ENCODE results near the gene ACADS.

Gene ACADS

DNA sequence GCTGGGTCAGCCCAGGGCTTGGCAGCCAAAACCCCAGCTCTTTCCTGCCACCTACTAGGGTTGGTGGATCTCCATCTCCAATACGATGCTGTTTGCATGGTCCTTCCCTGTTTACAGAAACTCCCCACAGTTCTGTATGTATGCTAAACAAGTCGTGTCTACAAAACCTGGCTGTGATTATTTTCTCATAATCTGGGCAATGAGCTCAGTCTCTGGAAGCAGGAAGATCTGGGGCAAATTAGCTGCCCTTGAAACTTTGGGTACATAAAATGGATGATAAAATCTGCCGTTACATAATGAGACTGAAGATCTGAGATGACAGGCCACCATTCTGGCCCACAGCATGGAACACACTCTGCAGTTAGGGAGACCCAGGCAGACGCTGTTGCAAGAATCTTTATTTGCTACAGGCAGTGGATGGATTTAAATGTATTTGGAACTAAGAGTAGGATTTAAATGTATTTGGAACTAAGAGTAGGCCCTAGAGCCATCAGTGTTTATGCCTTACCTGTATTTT is 31.7 kb downstream of the ACADS start:
- no peaks in the 10 kb centered on the region for H3K27me3 ChIP-seq (ENCODE audit: insufficient read depth, low read length, poor library complexity)
- no peak overlapping the region for H2BK120ac ChIP-seq (ENCODE audit: low read depth, low read length)
- H3K9ac ChIP-seq (ENCODE audit: low read length) = no peak overlapping the region
- H3K4me3 ChIP-seq (ENCODE audit: low read length) = no peak overlapping the region
- no peaks in the 10 kb centered on the region for H3K79me2 ChIP-seq (ENCODE audit: control insufficient read depth, insufficient read depth, low read length)
- no peak for DNase-seq
- no peak overlapping the region for H4K8ac ChIP-seq (ENCODE audit: low read depth, low read length)
- no peak overlapping the region for H3K27ac ChIP-seq (ENCODE audit: low read depth, low read length)
- H4K5ac ChIP-seq (ENCODE audit: low read length) = no peak overlapping the region
- H3K56ac ChIP-seq (ENCODE audit: low read length) = no peak overlapping the region
- H3K18ac ChIP-seq (ENCODE audit: low read length) = no peak overlapping the region
- no peaks in the 10 kb centered on the region for H3K79me1 ChIP-seq (ENCODE audit: low read length)
- no peaks in the 10 kb centered on the region for H3K4me1 ChIP-seq (ENCODE audit: control insufficient read depth, low read depth, low read length)
- H2BK5ac ChIP-seq (ENCODE audit: low read length) = no peak overlapping the region
- no peaks in the 10 kb centered on the region for H3K36me3 ChIP-seq (ENCODE audit: control insufficient read depth, insufficient read depth, low read length)
- no peak overlapping the region for H3K4me2 ChIP-seq (ENCODE audit: low read length)
- H3K23ac ChIP-seq (ENCODE audit: low read length) = no peak overlapping the region
- no peak overlapping the region for H2AK5ac ChIP-seq (ENCODE audit: low read length)
- no CpG with 5 or more reads among the region's 4 CpGs for WGBS (ENCODE audit: extremely low coverage, insufficient coverage, low lambda C conversion rate)
- H3K4ac ChIP-seq (ENCODE audit: low read depth, low read length) = no peak overlapping the region
- no peak overlapping the region for H2BK15ac ChIP-seq (replicated peaks; ENCODE audit: low read depth)

DNA sequence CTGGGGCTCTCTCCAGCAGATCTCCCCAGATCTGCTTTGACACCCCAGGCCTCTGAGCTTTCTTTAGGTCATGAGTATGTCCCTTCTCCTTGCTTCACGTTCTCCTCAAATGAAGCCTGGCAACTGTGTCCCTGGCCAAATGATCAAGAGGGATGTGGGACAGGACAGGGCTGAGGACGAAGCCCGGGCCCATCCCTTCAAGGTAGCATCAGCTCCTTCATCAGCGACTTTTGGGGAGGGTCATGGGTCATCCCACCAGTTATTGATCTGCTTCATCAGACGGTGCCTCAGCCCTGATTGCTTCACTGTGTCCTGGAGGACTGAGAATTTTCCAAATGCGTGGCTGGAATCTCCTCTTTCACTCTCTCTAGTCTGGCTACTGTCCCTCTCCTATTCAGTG is 32.3 kb downstream of the ACADS start:
- Histone ChIP-seq H3K18ac (ENCODE audit: low read length) (no peak overlapping the region), H2BK120ac (ENCODE audit: low read depth, low read length) (no peak overlapping the region), H3K27ac (ENCODE audit: low read depth, low read length) (no peak overlapping the region), H3K4me1 (ENCODE audit: control insufficient read depth, low read depth, low read length) (no peaks in the 10 kb centered on the region), H2BK5ac (ENCODE audit: low read length) (no peak overlapping the region), H3K56ac (ENCODE audit: low read length) (no peak overlapping the region), H4K5ac (ENCODE audit: low read length) (no peak overlapping the region), H3K79me2 (ENCODE audit: control insufficient read depth, insufficient read depth, low read length) (no peaks in the 10 kb centered on the region), H3K4ac (ENCODE audit: low read depth, low read length) (no peak overlapping the region), H3K36me3 (ENCODE audit: control insufficient read depth, insufficient read depth, low read length) (no peaks in the 10 kb centered on the region), H3K9ac (ENCODE audit: low read length) (no peak overlapping the region), H3K79me1 (ENCODE audit: low read length) (no peaks in the 10 kb centered on the region), H3K27me3 (ENCODE audit: insufficient read depth, low read length, poor library complexity) (no peaks in the 10 kb centered on the region), H3K4me2 (ENCODE audit: low read length) (no peak overlapping the region), H3K4me3 (ENCODE audit: low read length) (no peak overlapping the region), H4K8ac (ENCODE audit: low read depth, low read length) (no peak overlapping the region), H3K23ac (ENCODE audit: low read length) (no peak overlapping the region), H2AK5ac (ENCODE audit: low read length) (no peak overlapping the region), H2BK15ac (replicated peaks; ENCODE audit: low read depth) (no peak overlapping the region)
- WGBS (ENCODE audit: extremely low coverage, insufficient coverage, low lambda C conversion rate) = no CpG with 5 or more reads among the region's 6 CpGs
- DNase-seq = no peak

DNA sequence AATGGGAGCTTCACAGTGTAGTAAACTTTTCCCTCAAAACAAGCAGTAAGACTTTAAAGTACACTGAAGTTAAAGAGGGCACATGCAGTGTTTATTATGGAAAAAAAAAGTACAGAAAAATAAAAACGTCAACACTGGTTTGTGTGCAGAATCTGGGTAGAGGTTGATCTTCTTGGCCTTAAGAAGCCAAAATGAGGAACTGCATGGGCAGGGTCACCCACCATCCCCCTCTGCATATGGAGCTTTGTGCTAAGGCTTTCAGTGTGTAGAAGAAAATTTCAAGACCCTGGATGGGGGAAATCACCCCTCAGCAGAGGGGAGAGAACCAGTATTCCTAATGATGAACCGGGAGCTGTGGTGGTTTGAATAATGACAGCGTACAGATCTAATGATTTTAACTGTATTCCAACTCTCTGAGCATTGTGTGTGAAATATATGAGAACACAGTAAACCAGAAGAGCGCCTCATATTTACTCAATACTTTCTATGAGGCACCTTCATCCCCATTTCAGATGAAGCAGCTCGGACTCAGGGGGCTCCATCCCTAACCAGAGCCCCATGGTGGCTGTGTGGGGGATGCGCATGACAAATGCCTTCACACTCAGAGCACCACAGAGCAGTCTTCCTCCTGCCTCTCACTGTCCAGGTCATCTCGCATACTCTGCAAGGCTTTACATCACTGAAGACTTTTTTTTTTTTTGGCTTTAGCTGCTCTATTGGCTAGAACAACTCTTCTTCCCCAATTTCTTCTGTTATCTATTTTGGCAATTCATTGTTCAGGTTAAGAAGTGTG is 33.4 kb downstream of the ACADS start:
- Histone ChIP-seq H3K4ac (ENCODE audit: low read depth, low read length) (no peak overlapping the region), H3K18ac (ENCODE audit: low read length) (no peak overlapping the region), H3K79me1 (ENCODE audit: low read length) (no peaks in the 10 kb centered on the region), H3K56ac (ENCODE audit: low read length) (no peak overlapping the region), H3K36me3 (ENCODE audit: control insufficient read depth, insufficient read depth, low read length) (no peaks in the 10 kb centered on the region), H3K27ac (ENCODE audit: low read depth, low read length) (no peak overlapping the region), H3K27me3 (ENCODE audit: insufficient read depth, low read length, poor library complexity) (no peaks in the 10 kb centered on the region), H3K4me1 (ENCODE audit: control insufficient read depth, low read depth, low read length) (no peaks in the 10 kb centered on the region), H3K79me2 (ENCODE audit: control insufficient read depth, insufficient read depth, low read length) (no peaks in the 10 kb centered on the region), H3K4me3 (ENCODE audit: low read length) (no peak overlapping the region), H3K4me2 (ENCODE audit: low read length) (no peak overlapping the region), H2AK5ac (ENCODE audit: low read length) (no peak overlapping the region), H2BK5ac (ENCODE audit: low read length) (no peak overlapping the region), H3K23ac (ENCODE audit: low read length) (no peak overlapping the region), H3K9ac (ENCODE audit: low read length) (no peak overlapping the region), H4K5ac (ENCODE audit: low read length) (no peak overlapping the region), H2BK15ac (replicated peaks; ENCODE audit: low read depth) (no peak overlapping the region), H4K8ac (ENCODE audit: low read depth, low read length) (no peak overlapping the region), H2BK120ac (ENCODE audit: low read depth, low read length) (no peak overlapping the region)
- DNase-seq = no peak
- WGBS (ENCODE audit: extremely low coverage, insufficient coverage, low lambda C conversion rate) = no CpG with 5 or more reads among the region's 7 CpGs

DNA sequence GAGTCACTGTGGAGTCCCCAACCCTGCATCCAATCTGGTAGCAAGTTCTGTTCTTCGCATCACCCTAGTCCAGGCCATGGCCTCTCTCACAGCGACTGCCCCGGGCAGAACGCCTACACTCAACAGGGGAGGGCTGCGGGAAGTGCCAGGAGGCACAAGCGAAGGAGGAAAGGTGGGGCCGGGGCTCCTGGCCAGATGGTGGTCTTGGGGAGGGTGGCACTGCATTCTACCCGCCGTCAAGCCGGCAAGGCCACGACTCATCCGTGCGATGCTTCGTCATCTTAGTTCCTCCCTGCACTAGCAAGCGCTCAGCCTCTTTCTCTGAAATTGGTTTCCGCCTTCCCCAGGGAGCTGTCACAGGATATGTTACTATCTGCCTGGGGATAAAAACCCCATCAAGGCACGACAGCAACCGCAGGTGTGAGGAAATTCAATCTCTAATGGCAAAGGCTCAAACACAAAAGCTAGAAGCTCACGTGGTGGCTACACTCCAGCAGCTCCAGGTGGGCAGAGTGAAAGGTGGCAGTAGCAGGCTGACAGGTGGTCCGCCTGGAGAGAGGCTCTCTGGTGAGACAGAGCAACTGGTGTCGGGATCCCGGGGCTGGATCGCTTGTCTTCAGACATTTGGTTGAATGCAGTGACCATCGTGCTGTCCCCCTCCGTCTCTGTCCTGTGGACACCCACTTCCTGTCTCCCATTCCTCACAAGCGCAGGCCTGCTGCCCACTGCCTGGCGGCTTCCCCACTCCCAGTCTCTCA is 34.1 kb downstream of the ACADS start:
- DNase-seq = no peak

DNA sequence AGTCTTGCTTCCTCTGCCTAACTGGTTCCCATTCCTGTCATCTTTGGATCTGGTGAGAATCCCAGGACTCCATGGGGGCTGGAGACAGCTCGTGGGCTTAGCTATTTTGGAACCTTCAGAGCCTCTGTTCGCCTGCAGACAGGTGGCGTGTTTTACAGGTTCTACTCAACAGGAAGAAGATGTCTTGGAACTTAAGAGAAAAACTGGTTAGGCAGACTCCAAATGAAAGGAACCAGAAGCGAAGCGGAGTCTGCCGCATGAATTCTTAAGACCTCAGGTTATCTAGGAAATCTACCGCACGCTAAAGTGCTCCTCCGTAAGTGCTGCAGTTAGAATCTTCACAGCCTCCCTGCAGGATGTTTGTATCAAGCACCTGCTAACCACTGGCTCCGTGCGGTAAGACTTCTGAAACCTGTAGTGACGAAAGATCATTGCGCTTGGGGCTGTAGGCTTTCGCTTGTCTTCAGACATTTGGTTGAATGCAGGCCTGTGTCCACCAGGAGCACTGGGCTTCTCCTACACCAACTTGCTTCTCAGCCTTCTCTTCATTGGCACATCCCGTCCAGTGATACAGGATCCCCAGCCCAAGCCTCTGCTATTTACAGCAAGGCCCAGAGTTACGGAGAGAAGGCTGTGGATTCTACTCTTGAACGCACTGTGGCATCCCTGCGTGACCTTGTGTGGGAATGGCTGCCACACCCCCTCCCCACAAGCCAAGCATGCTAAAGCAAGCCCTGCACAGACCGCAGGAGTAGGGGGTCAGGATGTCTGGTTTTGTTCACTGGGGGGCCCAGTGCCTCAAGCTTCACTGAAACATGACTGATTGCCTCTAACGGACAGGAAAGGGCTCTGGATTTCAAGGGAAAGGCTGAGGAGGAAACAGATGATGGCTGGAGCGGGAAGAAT is 35.0 kb downstream of the ACADS start:
- H3K36me3 ChIP-seq (ENCODE audit: control insufficient read depth, insufficient read depth, low read length) = no peaks in the 10 kb centered on the region
- no peak overlapping the region for H3K23ac ChIP-seq (ENCODE audit: low read length)
- no peak overlapping the region for H2BK120ac ChIP-seq (ENCODE audit: low read depth, low read length)
- no peak overlapping the region for H3K4me3 ChIP-seq (ENCODE audit: low read length)
- no peak overlapping the region for H2AK5ac ChIP-seq (ENCODE audit: low read length)
- WGBS (ENCODE audit: extremely low coverage, insufficient coverage, low lambda C conversion rate) = no CpG with 5 or more reads among the region's 21 CpGs
- no peak overlapping the region for H3K18ac ChIP-seq (ENCODE audit: low read length)
- H2BK5ac ChIP-seq (ENCODE audit: low read length) = no peak overlapping the region
- H3K9ac ChIP-seq (ENCODE audit: low read length) = no peak overlapping the region
- no peak overlapping the region for H3K4me2 ChIP-seq (ENCODE audit: low read length)
- no peaks in the 10 kb centered on the region for H3K27me3 ChIP-seq (ENCODE audit: insufficient read depth, low read length, poor library complexity)
- H2BK15ac ChIP-seq (replicated peaks; ENCODE audit: low read depth) = no peak overlapping the region
- no peak overlapping the region for H4K8ac ChIP-seq (ENCODE audit: low read depth, low read length)
- H4K5ac ChIP-seq (ENCODE audit: low read length) = no peak overlapping the region
- no peaks in the 10 kb centered on the region for H3K4me1 ChIP-seq (ENCODE audit: control insufficient read depth, low read depth, low read length)
- no peak overlapping the region for H3K56ac ChIP-seq (ENCODE audit: low read length)
- no peak overlapping the region for H3K4ac ChIP-seq (ENCODE audit: low read depth, low read length)
- no peaks in the 10 kb centered on the region for H3K79me1 ChIP-seq (ENCODE audit: low read length)
- no peak overlapping the region for H3K27ac ChIP-seq (ENCODE audit: low read depth, low read length)
- H3K79me2 ChIP-seq (ENCODE audit: control insufficient read depth, insufficient read depth, low read length) = no peaks in the 10 kb centered on the region
- no peak for DNase-seq

More for the DNA sequence above, 34.1 kb downstream of the ACADS start:
- no peaks in the 10 kb centered on the region for H3K27me3 ChIP-seq (ENCODE audit: insufficient read depth, low read length, poor library complexity)
- no peak overlapping the region for H3K18ac ChIP-seq (ENCODE audit: low read length)
- no peak overlapping the region for H3K4ac ChIP-seq (ENCODE audit: low read depth, low read length)
- H3K27ac ChIP-seq (ENCODE audit: low read depth, low read length) = no peak overlapping the region
- no peak overlapping the region for H4K5ac ChIP-seq (ENCODE audit: low read length)
- H2BK15ac ChIP-seq (replicated peaks; ENCODE audit: low read depth) = no peak overlapping the region
- H3K79me1 ChIP-seq (ENCODE audit: low read length) = no peaks in the 10 kb centered on the region
- no peak overlapping the region for H2BK5ac ChIP-seq (ENCODE audit: low read length)
- no peak overlapping the region for H2AK5ac ChIP-seq (ENCODE audit: low read length)
- no peak overlapping the region for H3K56ac ChIP-seq (ENCODE audit: low read length)
- H4K8ac ChIP-seq (ENCODE audit: low read depth, low read length) = no peak overlapping the region
- H3K4me3 ChIP-seq (ENCODE audit: low read length) = no peak overlapping the region
- no peak overlapping the region for H3K9ac ChIP-seq (ENCODE audit: low read length)
- WGBS (ENCODE audit: extremely low coverage, insufficient coverage, low lambda C conversion rate) = no CpG with 5 or more reads among the region's 27 CpGs
- H3K23ac ChIP-seq (ENCODE audit: low read length) = no peak overlapping the region
- H2BK120ac ChIP-seq (ENCODE audit: low read depth, low read length) = no peak overlapping the region
- no peaks in the 10 kb centered on the region for H3K4me1 ChIP-seq (ENCODE audit: control insufficient read depth, low read depth, low read length)
- H3K4me2 ChIP-seq (ENCODE audit: low read length) = no peak overlapping the region
- no peaks in the 10 kb centered on the region for H3K36me3 ChIP-seq (ENCODE audit: control insufficient read depth, insufficient read depth, low read length)
- no peaks in the 10 kb centered on the region for H3K79me2 ChIP-seq (ENCODE audit: control insufficient read depth, insufficient read depth, low read length)
